Activated CD8-positive, alpha-beta memory T cell treated with anti-CD3 and anti-CD28 coated beads, Interleukin-2, amount 10 ng/mL, durations not matched to agents 7 days and 5 days (primary cell): ENCODE data around the gene LARP4B. TPM values are rescaled to one million over a fixed set of nuclear protein-coding genes. Genes with fewer than 3 reads are reported as not detected.

ENCODE experiments used
- ATAC-seq: fragments of 150-1000 bp; cut with Tn5 transposase; one replicate; pipeline ENCODE4 v1.10.0; 2021; ENCODE audit warnings: moderate library complexity
- CTCF ChIA-PET: fragments of 350-600 bp; sonication (Branson Sonifier 250); formaldehyde crosslinking; loops from one replicate; lab custom pipeline; 2021; ENCODE audit warnings: antibody characterized with exemption; lab: Charles Lee
- DNase-seq: peaks from one replicate; pipeline ENCODE4 v3.0.0-alpha.2; 2020
- H3K27ac Mint-ChIP-seq: one replicate; pipeline ENCODE4 v1.8.0; 2021; ENCODE audit warnings: mild to moderate bottlenecking, mixed read lengths
- H3K27me3 Mint-ChIP-seq: one replicate; pipeline ENCODE4 v1.8.0; 2021; ENCODE audit warnings: mixed read lengths
- H3K36me3 Mint-ChIP-seq: one replicate; pipeline ENCODE4 v1.8.0; 2021; ENCODE audit warnings: mild to moderate bottlenecking, mixed read lengths
- H3K4me1 Mint-ChIP-seq: one replicate; pipeline ENCODE4 v1.8.0; 2021; ENCODE audit warnings: mixed read lengths
- H3K4me3 Mint-ChIP-seq: one replicate; pipeline ENCODE4 v1.8.0; 2021; ENCODE audit warnings: mild to moderate bottlenecking, moderate library complexity, mixed read lengths
- H3K9me3 Mint-ChIP-seq: one replicate; pipeline ENCODE4 v1.8.0; 2022; ENCODE audit warnings: low read depth, mixed read lengths
- total RNA-seq, 2 experiments: library from RNA; stranded (reverse); gene quantifications; one replicate each; pipeline ENCODE4 v1.2.3, GENCODE V29; 2021

Gene LARP4B
- total RNA-seq, 2 experiments from 2014 or later: 126 to 135 TPM

DNA sequence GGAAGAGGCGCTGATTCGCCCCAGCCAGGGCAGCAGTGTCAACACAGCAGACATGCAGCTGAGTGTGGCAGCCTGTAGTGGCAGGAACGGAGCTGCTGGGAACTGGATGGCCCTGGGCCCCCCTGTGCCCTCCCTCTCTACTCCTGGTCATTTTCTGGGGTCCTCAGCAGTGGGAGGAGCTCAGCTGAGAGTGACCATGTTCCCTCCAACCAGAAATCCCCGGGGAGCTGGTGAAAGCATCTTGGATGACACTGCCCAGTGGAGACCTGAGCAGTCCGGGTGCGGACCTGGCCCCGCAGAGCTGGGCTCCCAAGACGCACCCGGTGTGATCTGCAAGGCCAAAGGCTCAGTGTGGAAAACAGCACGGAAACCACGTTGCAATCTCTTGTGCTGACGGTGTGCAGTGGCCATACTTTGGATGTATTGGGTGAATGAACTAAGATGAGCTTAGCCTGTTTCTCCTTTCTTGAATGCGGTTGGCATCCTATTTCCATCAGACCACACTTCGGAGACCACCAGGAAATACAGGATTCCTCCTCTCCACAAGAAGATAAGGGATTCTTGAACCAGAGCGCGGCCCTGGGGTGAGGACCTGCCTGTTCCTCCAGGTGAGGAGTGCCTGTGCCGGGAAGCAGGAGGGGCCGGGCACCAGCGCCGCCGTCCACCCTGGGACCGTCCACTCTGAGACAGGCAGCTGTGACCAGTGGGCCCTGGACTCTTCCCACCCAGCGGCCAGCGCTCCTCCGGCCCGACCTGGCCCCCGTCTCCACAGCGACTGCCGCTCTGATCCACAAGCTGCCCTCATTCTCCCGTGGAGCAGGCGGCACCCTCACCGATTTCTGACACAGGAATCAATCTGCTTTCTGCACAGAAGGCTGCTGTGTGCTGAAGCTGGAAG lies 148.5 kb downstream of the LARP4B start:
- Mint-ChIP-seq H3K36me3 (no peaks in the 10 kb centered on the region), H3K9me3 (no peaks in the 10 kb centered on the region), H3K27ac (no peak overlapping the region), H3K4me3 (no peak overlapping the region), H3K27me3 (peaks cover 11% of the 10 kb centered on the region), H3K4me1 (no peaks in the 10 kb centered on the region)
- DNase-seq (peak; percentile 35), ATAC-seq (no peak)
- CTCF ChIA-PET: no interaction called here

DNA sequence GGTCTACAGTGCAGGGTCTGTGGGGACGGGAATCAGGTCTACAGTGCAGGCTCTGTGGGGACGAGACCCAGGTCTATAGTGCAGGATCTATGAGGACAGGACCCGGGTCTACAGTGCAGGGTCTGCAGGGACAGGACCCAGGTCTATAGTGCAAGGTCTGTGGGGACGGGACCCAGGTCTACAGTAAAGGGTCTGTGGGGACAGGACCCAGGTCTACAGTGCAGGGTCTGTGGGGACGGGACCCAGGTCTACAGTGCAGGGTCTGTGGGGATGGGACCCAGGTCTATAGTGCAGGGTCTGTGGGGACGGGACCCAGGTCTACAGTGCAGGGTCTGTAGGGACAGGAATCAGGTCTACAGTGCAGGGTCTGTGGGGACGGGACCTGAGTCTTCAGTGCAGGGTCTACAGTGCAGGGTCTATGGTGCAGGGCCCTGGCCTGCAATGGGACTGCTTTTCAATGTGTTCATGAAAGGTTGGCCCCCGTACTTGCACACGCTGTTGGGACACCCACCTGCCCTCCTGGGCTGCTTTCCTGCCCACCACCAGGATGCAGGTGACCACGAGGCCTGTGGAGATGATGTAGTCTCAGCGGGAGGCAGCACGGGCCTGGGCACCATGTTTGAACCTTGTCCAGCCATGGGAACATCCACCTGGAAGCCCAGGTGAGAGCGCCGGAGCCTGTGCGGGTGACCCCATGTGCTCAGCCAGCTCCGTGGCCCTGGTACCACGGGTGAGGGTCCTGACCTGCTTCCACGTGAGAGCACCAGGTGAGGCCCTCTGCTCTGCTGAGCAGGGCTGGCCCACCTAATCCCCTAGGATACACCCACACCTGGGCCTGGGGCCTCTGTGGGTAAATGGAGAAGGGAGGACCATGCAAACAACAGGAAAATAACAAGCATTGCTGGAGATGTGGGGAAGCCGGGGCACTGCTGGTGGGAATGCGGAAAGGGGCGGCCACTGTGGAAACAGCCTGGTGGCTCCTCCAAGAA lies 150.7 kb downstream of the LARP4B start:
- no peak overlapping the region for H3K4me3 Mint-ChIP-seq
- no peaks in the 10 kb centered on the region for H3K36me3 Mint-ChIP-seq
- no peak overlapping the region for H3K27ac Mint-ChIP-seq
- H3K4me1 Mint-ChIP-seq: no peaks in the 10 kb centered on the region
- no peak for DNase-seq
- CTCF ChIA-PET: no interaction called here
- peaks cover 11% of the 10 kb centered on the region for H3K27me3 Mint-ChIP-seq
- no peaks in the 10 kb centered on the region for H3K9me3 Mint-ChIP-seq
- no peak for ATAC-seq

DNA sequence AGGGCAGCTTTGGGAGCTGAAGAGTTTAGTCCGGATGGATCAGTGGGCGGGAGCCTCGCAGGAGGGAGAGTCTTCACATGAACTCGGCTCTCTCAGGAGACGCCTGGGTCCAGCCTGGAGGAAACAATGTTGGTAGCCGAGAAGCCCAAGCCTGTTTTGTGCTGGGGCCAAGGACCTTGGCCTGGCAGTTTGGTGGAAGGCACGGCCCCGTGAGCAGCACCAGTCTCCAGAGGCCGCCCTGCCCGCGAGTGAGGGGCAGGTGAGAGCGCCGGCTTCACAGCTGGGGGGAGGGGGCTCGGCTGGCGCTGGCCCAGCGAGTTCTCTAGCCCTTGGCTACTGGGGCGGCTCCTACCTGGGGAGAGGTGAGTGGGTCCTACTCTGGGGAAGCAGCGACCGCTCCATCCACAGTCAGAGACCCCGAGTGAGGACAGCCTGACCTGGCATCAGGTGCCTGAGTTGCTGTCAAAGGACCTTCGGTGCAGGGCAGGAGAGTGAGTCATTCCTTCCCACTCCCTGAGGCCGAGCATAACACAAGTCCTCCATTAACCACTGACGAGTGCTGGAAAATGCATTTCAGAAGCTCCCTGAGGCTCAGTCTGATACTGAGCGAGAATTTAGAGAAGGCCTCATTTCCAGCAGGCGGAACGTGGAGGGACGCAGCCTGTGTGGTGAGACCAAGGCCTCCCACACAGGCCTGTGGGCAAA lies 152.7 kb downstream of the LARP4B start:
- CTCF ChIA-PET: no interaction called here
- no peak overlapping the region for H3K4me3 Mint-ChIP-seq
- H3K9me3 Mint-ChIP-seq: no peaks in the 10 kb centered on the region
- H3K27me3 Mint-ChIP-seq: peaks cover 3% of the 10 kb centered on the region
- no peaks in the 10 kb centered on the region for H3K4me1 Mint-ChIP-seq
- no peaks in the 10 kb centered on the region for H3K36me3 Mint-ChIP-seq
- H3K27ac Mint-ChIP-seq: no peak overlapping the region
- DNase-seq: no peak
- no peak for ATAC-seq

DNA sequence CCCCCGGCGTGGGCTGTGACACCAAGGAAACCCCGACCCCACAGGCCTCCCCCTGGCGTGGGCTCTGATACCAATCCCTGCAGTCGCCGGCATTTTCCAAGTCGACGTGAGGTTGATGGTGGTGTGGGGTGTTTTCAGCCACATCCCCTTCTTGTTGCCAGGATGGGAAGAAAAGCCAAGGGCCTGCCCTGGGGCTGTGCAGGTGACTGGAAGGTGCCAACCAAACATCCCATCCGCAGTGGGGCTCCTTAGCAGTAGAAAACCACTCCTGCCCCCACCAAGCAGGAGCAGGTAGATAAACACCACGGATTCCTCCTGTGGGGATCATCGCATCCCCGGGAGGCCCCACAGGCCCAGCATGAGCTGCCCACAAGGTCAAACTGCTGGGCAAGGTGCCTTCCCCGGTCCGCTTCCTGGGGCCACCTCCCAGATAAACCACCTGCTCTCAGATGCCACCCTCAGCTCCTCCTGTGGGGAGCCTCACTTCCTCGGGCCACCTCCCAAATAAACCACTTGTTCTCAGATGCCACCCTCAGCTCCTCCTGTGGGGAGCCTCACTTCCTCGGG lies 153.5 kb downstream of the LARP4B start:
- H3K4me3 Mint-ChIP-seq: no peak overlapping the region
- H3K27ac Mint-ChIP-seq: no peak overlapping the region
- DNase-seq (no peak), ATAC-seq (no peak)
- no peaks in the 10 kb centered on the region for H3K36me3 Mint-ChIP-seq
- H3K27me3 Mint-ChIP-seq: peaks cover 2% of the 10 kb centered on the region
- H3K9me3 Mint-ChIP-seq: no peaks in the 10 kb centered on the region
- no peaks in the 10 kb centered on the region for H3K4me1 Mint-ChIP-seq
- CTCF ChIA-PET: no interaction called here

DNA sequence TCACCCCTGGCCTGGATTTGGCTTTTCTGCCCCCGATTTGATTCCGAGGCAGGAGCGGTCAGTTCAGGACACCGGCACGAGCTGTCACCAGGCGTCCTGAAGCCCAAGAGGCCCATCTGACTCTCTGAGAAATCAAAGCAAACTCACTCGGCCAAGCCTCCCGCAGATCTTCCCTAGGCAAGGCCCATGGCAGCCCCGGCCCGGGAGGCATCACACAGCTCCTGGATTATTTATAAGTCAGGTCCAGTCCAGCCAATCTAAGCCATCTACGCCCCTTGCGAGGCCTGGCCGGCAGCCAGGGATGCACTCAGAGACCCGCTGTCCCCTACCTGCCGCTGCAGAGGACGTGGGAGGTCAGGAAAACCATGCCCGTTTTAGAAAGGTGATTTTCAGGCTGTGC lies 154.7 kb downstream of the LARP4B start:
- no peak overlapping the region for H3K27ac Mint-ChIP-seq
- H3K36me3 Mint-ChIP-seq: no peaks in the 10 kb centered on the region
- no peaks in the 10 kb centered on the region for H3K27me3 Mint-ChIP-seq
- H3K4me3 Mint-ChIP-seq: no peak overlapping the region
- no peak for DNase-seq
- CTCF ChIA-PET: no interaction called here
- no peaks in the 10 kb centered on the region for H3K4me1 Mint-ChIP-seq
- H3K9me3 Mint-ChIP-seq: no peaks in the 10 kb centered on the region
- ATAC-seq: no peak

DNA sequence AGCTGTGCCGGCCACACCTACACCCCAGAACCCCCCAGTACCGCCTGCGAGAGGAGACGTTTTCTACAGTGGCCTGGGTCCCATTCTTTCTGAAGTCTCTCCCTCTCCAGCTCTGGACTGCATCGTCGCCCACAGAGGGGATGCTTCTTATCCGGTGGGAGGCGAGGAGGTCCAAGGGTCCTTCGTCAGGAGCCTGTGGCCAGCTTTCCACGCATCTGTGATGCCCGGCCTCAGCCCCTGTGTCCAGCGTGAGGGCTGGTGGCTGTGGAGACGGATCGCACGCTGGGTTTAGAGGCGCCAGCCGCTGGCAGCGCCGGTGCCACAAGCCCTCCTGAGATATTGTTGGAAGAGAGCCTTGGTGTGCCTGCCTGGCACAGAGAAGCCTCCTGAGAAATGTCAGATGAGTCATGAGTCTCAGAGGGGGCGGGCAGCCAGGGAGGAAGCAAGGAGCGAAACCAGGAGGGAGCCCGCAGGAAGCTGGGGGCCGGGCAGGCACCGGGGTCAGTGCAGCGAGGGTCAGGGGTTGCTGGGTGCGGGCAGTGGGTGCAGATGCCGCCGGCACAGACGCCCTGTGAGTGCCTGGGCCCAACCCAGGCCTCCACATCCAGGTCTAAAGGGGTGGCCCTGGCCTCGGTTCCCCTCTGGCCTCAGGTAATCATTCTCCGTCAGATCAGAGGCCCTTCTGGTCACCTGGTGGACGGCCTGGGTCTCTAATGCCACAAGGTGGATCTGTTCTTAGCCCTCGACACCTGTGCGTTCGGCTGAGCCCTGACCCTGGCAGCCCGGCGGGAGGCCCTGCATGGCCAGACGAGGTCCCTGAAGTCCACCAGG lies 156.0 kb downstream of the LARP4B start:
- no peaks in the 10 kb centered on the region for H3K27me3 Mint-ChIP-seq
- DNase-seq (no peak), ATAC-seq (no peak)
- CTCF ChIA-PET: no interaction called here
- no peak overlapping the region for H3K27ac Mint-ChIP-seq
- no peaks in the 10 kb centered on the region for H3K9me3 Mint-ChIP-seq
- no peaks in the 10 kb centered on the region for H3K4me1 Mint-ChIP-seq
- no peaks in the 10 kb centered on the region for H3K36me3 Mint-ChIP-seq
- H3K4me3 Mint-ChIP-seq: no peak overlapping the region

DNA sequence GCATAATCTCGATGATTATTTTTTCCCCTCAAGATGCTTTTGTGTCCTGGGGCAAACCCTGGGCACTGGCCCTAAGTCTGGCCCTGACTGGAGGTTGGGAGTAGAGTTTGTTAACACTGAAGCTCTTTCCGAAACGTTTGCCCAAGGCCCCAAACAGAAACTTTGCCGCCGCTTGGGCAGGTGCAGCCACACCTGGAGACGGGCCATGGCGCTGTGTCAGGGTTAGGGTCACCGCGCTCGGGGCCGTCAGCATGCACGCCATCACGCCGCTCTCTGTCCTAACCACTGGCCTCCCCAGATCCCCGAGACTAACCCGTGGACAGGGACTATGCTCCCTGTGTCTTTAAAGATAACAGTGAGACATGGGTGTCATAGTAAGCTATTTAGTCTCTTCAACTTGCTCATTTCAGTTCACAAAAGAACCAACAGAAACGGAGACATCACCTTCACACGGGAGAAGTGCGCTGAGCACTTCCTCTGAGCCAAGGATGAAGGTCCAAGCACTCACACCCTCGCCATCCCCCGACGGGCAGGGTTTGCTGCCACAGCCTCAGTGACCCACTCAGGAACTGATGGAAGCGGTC lies 156.8 kb downstream of the LARP4B start:
- DNase-seq: no peak
- CTCF ChIA-PET: no interaction called here
- Mint-ChIP-seq H3K4me1 (no peaks in the 10 kb centered on the region), H3K27me3 (no peaks in the 10 kb centered on the region), H3K9me3 (no peaks in the 10 kb centered on the region), H3K27ac (no peak overlapping the region), H3K4me3 (no peak overlapping the region), H3K36me3 (no peaks in the 10 kb centered on the region)
- no peak for ATAC-seq

DNA sequence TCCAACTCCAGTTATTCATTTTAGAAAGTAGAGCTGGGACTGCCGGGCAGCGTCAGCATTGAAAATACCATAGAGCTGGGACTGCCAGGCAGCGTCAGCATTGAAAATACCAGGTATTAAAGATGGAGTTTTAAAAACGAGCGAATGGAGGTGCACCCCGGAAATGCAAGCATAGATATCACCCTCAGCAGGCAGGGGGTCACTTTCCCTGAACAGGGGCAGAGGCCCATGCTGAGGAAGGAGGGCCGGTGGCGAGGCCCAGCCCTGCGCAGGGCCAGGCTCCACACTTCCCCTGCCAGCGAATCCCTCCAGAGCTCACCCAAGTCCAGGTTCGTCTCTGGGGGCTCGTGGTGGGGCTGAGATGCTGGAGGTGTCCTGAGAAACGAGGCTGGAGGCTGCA lies 157.3 kb downstream of the LARP4B start:
- CTCF ChIA-PET: no interaction called here
- no peaks in the 10 kb centered on the region for H3K4me1 Mint-ChIP-seq
- H3K9me3 Mint-ChIP-seq: no peaks in the 10 kb centered on the region
- ATAC-seq: no peak
- H3K27ac Mint-ChIP-seq: no peak overlapping the region
- no peaks in the 10 kb centered on the region for H3K27me3 Mint-ChIP-seq
- no peak for DNase-seq
- H3K36me3 Mint-ChIP-seq: no peaks in the 10 kb centered on the region
- no peak overlapping the region for H3K4me3 Mint-ChIP-seq

DNA sequence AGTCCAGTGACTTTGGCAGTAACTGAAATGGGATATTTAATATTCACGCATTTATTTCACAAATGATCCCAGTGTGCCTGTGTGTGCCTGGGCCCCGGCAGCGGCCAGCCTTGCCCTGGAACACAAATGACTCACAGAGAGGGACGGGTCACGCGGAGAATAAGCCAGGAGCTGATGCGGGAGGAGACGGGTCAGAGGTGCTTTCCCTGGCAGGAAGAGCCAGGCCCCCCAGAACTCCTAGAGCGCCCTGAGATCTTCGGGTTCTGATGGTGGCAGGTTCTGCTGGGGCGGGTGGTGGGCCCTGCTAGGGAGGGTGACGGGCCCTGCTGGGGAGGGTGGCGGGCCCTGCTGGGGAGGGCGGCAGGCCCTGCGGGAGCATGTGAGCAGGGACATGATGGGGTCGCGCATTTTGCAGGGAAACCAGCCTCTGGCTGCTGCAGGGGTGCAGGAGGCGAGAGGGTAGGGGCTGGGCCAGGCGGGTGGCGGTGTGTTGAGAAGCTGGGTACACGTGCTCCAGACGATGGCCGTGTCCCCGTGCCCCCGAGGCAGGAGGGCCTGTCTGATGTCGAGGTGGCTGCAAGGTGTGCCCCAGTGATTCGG lies 157.8 kb downstream of the LARP4B start:
- ATAC-seq (no peak), DNase-seq (no peak)
- Mint-ChIP-seq H3K27ac (no peak overlapping the region), H3K36me3 (no peaks in the 10 kb centered on the region), H3K27me3 (no peaks in the 10 kb centered on the region), H3K9me3 (no peaks in the 10 kb centered on the region), H3K4me1 (no peaks in the 10 kb centered on the region), H3K4me3 (no peak overlapping the region)
- CTCF ChIA-PET: no interaction called here

DNA sequence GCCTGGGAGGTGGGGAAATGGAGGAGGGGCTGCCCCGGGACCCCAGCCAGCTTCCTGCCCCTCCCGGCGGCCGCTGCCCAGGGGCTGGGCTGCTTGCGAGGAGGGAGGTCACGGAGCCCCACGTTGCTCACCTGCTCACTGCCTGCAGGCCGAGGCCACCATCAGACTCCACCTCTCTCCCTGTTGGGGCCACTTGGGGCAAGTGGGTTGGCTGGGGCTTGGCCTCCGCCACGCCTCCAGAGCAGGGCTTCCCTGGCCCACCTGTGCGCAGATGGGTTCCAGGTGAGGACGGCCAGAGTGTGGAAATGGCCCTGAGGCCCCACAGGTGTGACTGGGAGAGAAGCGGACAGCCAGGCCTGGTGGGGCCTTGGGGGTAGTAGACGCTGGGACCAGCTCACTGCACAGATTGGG lies 159.3 kb downstream of the LARP4B start:
- no peaks in the 10 kb centered on the region for H3K9me3 Mint-ChIP-seq
- H3K4me1 Mint-ChIP-seq: no peaks in the 10 kb centered on the region
- H3K27ac Mint-ChIP-seq: no peak overlapping the region
- no peak for DNase-seq
- peaks cover 2% of the 10 kb centered on the region for H3K27me3 Mint-ChIP-seq
- ATAC-seq: no peak
- no peak overlapping the region for H3K4me3 Mint-ChIP-seq
- H3K36me3 Mint-ChIP-seq: no peaks in the 10 kb centered on the region
- CTCF ChIA-PET: no interaction called here

DNA sequence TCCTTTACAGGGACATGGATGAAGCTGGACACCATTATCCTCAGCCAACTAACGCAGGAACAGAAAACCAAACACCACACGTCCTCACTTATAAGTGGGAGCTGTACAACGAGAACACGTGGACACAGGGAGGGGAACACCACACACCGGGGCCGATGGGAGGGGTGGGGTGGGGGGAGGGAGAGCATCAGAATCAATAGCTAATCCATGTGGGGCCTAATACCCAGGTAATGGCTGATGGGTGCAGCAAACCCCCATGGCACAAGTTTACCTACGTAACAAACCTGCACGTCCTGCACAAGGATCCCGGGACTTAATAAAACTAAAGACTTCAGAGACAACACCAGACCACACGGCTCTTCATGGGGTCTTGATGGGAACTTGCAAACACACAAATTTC lies 159.9 kb downstream of the LARP4B start:
- Mint-ChIP-seq H3K9me3 (no peaks in the 10 kb centered on the region), H3K4me3 (no peak overlapping the region), H3K36me3 (no peaks in the 10 kb centered on the region), H3K4me1 (no peaks in the 10 kb centered on the region), H3K27me3 (peaks cover 2% of the 10 kb centered on the region), H3K27ac (no peak overlapping the region)
- ATAC-seq (no peak), DNase-seq (no peak)
- CTCF ChIA-PET: no interaction called here

DNA sequence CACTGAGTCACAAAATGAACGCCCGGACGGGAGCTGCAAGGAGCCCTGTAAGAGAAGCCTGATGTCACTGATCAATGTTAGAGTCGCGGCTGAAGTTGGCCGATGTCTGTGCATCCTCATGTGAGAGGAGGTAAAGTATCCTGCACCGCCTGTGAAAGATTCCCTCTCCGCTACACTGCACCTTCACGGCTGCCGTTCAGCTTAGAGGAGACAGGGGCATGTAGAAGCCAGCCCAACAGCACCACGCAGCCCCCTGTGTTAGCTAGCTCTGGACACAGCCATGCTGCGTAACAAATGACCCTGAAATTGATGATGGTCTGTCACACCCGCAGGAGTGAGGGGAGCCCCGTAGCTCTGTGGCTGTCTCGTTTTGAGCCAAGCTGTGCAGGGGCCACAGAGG lies 160.5 kb downstream of the LARP4B start:
- Mint-ChIP-seq H3K4me3 (no peak overlapping the region), H3K27ac (no peak overlapping the region), H3K27me3 (peaks cover 2% of the 10 kb centered on the region), H3K36me3 (no peaks in the 10 kb centered on the region), H3K9me3 (no peaks in the 10 kb centered on the region), H3K4me1 (no peaks in the 10 kb centered on the region)
- no peak for DNase-seq
- CTCF ChIA-PET: no interaction called here
- no peak for ATAC-seq
